ENCODE measurements around the gene HIP1R.

- TF ChIP-seq, protein P1, sequence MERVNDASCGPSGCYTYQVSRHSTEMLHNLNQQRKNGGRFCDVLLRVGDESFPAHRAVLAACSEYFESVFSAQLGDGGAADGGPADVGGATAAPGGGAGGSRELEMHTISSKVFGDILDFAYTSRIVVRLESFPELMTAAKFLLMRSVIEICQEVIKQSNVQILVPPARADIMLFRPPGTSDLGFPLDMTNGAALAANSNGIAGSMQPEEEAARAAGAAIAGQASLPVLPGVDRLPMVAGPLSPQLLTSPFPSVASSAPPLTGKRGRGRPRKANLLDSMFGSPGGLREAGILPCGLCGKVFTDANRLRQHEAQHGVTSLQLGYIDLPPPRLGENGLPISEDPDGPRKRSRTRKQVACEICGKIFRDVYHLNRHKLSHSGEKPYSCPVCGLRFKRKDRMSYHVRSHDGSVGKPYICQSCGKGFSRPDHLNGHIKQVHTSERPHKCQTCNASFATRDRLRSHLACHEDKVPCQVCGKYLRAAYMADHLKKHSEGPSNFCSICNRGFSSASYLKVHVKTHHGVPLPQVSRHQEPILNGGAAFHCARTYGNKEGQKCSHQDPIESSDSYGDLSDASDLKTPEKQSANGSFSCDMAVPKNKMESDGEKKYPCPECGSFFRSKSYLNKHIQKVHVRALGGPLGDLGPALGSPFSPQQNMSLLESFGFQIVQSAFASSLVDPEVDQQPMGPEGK (CRISPR knock-in tag; IDR thresholded peaks at IDR 0.05; ENCODE audit: borderline replicate concordance), result no peak
- TF ChIP-seq ARNTL (CRISPR knock-in tag; IDR thresholded peaks at IDR 0.05; ENCODE audit: borderline replicate concordance, low read depth), result no peak
- no peak for TF ChIP-seq CSRNP3 (CRISPR knock-in tag; IDR thresholded peaks at IDR 0.05)
- no peak for TF ChIP-seq ESRRG (CRISPR knock-in tag; IDR thresholded peaks at IDR 0.05)
- TF ChIP-seq ZC3H10 (CRISPR knock-in tag; IDR thresholded peaks at IDR 0.05), result no peak
- no peak for TF ChIP-seq BACH2 (CRISPR knock-in tag; IDR thresholded peaks at IDR 0.05; ENCODE audit: borderline replicate concordance)
- no peak for TF ChIP-seq ZFP3 (CRISPR knock-in tag; IDR thresholded peaks at IDR 0.05)
- no peak for TF ChIP-seq ZNF565 (CRISPR knock-in tag; conservative IDR thresholded peaks at IDR 0.05; ENCODE audit: low read depth)
Observed at GRCh38 chr12:122789637-122790036, 45.6 kb upstream of the HIP1R start.
